Mammary epithelial cell (primary cell): Measurements from ENCODE around the gene DDX51.

Experiments
- CTCF ChIP-seq, 2 donors: IDR thresholded peaks in 1 of 2; conservative IDR thresholded peaks in 1 of 2; 2 replicates each; pipeline ENCODE4 v1.5.1; 2011 to 2012; ENCODE audit warnings: inconsistent platforms in 2 of 2, low read length in 2 of 2, mild to moderate bottlenecking in 2 of 2, control low read depth in 1 of 2, low read depth in 1 of 2; ENCODE audit not compliant: insufficient read depth in 1 of 2; ENCODE audit errors: extremely low read depth in 1 of 2
- EZH2 ChIP-seq: IDR thresholded peaks from 2 replicates; pipeline ENCODE4 v1.6.1; 2012; ENCODE audit warnings: low read length, inconsistent platforms, borderline replicate concordance

- no peak for TF ChIP-seq CTCF (conservative IDR thresholded peaks at IDR 0.05 in 1 of 2, IDR thresholded peaks at IDR 0.05 in 1 of 2; ENCODE audit: extremely low read depth in 1 of 2, insufficient read depth in 1 of 2, low read depth in 1 of 2, low read length in 2 of 2)
- no peak for TF ChIP-seq EZH2
These were observed 7.1 kb upstream of the DDX51 start for GRCh38 chr12:132151145-132151765.
